Ishikawa (cell line): ENCODE data around the gene PLCB4.

Experiments used
- EGR1 ChIP-seq: IDR thresholded peaks from 2 replicates; pipeline ENCODE4 v1.6.1; 2012
- EP300 ChIP-seq: IDR thresholded peaks from 2 replicates; pipeline ENCODE4 v1.6.1; 2012; ENCODE audit warnings: borderline replicate concordance
- TF ChIP-seq, protein P1 (sequence below): IDR thresholded peaks from 2 replicates; pipeline ENCODE4 v1.6.1; 2012; ENCODE audit warnings: low read depth, mild to moderate bottlenecking

DNA sequence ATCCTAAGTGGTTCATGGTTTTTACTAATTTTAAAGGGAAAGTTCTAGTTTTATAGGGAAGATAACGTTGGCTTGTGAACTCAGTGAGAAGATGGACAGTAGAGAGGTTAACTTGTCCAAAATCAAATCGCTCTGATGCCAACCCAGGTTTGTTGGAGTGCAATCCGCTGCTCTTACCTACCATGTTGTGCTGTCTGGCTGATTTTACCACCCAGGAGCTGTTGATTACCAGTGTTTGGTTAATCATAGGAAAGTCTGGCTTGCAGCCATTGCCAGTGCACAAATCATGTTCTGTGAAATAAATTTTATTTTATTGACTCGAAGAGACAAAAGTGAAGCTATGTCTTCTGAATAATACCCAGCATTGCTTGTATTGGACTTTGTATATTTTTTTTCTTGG lies 92.4 kb downstream of the PLCB4 start:
- TF ChIP-seq, protein P1, sequence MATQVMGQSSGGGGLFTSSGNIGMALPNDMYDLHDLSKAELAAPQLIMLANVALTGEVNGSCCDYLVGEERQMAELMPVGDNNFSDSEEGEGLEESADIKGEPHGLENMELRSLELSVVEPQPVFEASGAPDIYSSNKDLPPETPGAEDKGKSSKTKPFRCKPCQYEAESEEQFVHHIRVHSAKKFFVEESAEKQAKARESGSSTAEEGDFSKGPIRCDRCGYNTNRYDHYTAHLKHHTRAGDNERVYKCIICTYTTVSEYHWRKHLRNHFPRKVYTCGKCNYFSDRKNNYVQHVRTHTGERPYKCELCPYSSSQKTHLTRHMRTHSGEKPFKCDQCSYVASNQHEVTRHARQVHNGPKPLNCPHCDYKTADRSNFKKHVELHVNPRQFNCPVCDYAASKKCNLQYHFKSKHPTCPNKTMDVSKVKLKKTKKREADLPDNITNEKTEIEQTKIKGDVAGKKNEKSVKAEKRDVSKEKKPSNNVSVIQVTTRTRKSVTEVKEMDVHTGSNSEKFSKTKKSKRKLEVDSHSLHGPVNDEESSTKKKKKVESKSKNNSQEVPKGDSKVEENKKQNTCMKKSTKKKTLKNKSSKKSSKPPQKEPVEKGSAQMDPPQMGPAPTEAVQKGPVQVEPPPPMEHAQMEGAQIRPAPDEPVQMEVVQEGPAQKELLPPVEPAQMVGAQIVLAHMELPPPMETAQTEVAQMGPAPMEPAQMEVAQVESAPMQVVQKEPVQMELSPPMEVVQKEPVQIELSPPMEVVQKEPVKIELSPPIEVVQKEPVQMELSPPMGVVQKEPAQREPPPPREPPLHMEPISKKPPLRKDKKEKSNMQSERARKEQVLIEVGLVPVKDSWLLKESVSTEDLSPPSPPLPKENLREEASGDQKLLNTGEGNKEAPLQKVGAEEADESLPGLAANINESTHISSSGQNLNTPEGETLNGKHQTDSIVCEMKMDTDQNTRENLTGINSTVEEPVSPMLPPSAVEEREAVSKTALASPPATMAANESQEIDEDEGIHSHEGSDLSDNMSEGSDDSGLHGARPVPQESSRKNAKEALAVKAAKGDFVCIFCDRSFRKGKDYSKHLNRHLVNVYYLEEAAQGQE = no peak
- TF ChIP-seq EGR1 = no peak
- TF ChIP-seq EP300 = no peak
